Raji (cell line): Measurements from ENCODE around the gene INTS1.

Experiments used
- POLR2A ChIP-seq: IDR thresholded peaks from 2 replicates; pipeline ENCODE4 v1.6.1; 2011; ENCODE audit warnings: low read depth, low read length, control low read depth; ENCODE audit not compliant: insufficient read depth

Gene INTS1

DNA sequence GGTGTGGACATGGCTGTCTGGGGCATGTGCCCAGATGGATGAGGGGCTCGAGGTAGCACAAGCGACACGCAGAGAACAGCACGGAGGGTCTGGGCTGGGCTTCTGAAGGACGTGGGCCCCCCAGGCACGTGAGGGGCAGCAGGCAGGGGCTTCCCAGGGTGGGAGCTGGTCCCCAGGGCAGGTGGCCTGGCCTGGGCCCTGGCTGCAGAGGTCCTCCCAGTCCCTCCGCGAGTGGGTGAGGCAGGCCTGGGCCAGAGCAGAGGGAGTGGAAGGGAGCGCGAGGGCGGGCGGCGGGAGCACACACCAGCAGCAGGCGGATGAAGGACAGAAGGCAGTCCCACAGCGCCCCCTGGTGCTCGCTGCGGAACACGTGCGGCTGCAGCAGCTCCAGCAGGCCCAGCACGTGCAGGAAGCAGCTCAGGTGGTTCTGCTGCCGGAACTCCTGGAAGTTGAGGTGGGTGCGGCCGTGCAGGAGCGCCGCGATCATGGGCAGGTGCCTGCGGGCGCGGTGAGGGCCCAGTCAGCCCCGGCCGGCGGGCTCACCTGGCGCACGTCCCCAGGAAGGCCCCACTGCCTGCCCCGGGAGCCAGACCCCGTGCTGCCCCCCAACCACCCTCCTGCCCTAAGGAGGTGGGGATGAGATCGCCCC is 30.2 kb downstream of the INTS1 start:
- TF ChIP-seq POLR2A: no peak

- TF ChIP-seq POLR2A: no peak
Observed at GRCh38 chr7:1470901-1471300, 33.3 kb downstream of the INTS1 start.

GRCh38 chr7:1468643-1469298 is 35.4 kb downstream of the INTS1 start:
- TF ChIP-seq POLR2A: no peak

DNA sequence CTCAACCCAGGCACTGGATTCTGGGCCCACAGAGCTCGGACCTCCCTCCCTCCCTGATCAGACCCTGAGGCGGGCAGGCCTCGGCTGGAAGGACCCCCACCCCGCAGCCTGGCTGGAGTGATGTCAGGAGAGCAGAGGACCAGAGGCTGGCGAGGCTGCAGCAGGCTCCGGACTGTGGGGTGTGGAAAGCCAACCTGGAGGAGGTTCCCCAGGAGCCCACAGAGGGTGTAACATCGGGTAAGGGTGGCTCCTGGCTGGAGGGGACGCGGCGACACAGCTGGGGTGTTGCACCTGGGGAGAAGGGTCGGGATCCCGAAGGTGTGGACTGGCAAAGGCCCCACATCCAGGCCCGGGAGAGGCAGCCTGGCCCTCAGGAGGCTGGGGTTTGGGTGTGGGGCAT is 36.0 kb downstream of the INTS1 start:
- no peak for TF ChIP-seq POLR2A

DNA sequence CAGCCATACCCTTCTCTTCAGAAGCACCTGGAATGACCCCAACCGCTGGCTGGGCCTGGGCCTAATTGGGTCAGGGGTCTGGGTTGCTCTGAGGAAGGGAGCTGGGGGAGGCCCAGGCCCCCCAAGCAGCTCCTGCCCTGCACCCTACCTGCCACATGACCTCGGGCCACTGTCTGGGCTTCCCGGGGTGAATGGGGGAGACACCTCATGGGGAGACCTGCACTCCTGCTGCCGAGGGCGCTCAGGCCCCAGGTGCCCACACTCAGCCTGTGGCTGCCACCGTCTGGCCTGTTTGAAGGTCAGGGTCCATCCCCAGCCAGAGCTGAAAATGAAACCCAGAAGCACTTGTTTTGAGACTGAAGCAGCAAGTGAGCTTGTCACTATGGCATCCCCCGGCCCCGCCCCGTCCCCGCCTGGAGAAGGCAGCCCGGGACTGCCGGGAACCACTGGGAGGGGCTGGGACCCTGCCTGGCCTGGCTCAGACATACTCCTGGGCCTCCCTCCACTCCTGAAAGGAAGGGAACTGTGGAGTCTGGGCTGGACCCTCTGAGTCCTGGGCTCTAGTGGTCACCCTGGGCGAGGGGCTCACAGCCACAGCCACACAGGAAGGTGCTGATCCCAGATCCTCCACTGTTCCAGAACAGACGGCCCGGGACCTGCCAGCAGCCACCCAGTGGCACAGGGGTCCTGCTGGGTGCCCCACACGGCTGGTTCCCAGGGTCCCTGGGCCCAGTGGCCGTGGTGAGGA is 37.5 kb downstream of the INTS1 start:
- no peak for TF ChIP-seq POLR2A

DNA sequence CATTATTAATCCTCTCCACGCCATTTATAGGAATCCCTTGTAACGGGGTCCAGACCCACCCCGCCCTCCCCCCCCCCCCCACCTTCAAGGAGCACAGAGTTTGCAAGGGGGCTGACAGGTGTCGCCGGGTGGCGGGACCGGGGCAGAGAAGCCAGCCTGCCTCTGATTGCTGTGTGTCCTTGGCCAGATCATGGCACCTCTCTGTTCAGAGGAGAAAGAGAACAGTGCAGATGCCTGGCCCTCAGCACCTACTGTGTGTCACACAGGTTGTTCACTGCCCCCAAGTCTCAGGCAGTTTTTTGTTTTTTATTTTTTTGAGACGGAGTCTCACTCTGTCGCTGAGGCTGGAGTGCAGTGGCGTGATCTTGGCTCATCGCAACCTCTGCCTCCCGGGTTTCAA is 39.5 kb downstream of the INTS1 start:
- TF ChIP-seq POLR2A: no peak

DNA sequence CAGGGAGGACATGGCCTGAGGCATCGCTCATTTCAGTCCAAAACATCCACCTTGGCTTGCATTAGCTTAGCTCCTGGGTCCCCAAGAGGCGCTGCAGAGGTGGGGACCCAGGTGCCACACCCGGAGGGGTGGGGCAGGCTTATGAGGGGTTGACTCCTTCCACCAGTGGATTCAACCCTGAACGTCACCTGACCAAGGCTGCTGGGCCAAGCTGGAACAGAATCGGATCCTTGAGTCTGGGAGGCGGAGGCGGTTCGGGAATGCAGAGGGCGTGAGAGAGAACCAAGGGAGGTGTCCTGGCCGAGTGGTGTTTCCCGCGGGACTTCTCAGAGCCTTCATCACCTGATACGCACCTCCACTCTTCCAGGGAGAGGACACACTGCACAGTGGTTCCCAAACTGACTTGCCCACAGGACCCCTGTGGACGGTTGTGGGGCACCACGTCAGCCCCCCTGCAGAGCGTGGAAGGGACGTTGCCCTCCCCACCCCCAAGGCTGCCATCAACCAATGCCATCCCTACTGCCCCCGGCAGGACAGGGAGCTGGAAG is 40.4 kb downstream of the INTS1 start:
- TF ChIP-seq POLR2A: no peak

DNA sequence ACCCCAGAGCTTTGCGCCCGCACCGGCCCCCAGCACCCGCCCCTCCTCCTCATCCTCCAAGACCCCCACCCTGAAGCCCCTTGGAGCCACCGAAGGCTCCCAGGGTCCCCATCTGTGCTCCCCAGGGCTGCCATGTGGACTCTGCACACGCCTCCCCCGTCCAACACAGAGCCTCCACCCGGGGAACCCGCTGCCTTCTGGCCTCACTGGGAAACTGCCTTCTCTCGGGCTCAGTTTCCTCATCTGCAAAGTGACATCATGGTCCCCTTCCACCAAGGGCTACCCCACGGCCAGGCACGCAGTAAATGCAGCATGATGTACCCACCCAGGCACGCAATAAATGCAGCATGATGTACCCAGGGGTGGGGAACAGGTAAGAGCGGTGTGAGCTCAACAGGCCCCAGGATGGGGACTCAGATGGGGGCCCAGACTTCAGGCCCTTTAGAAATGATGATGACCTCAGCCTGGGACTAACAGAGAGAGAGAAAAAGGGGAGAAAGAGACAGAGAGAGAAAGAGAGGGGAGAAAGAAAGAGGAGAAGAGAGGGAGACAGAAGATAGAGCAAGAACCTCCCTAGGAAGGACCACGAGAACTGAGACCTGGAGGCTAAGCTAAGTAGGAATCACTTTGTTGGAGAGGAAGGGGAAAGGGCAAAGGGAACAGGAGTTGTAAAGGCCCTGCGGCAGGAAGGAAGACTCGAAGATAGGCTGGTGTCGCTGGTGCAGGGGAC is 42.4 kb downstream of the INTS1 start:
- TF ChIP-seq POLR2A: no peak

GRCh38 chr7:1460821-1461645 is 43.2 kb downstream of the INTS1 start:
- no peak for TF ChIP-seq POLR2A

DNA sequence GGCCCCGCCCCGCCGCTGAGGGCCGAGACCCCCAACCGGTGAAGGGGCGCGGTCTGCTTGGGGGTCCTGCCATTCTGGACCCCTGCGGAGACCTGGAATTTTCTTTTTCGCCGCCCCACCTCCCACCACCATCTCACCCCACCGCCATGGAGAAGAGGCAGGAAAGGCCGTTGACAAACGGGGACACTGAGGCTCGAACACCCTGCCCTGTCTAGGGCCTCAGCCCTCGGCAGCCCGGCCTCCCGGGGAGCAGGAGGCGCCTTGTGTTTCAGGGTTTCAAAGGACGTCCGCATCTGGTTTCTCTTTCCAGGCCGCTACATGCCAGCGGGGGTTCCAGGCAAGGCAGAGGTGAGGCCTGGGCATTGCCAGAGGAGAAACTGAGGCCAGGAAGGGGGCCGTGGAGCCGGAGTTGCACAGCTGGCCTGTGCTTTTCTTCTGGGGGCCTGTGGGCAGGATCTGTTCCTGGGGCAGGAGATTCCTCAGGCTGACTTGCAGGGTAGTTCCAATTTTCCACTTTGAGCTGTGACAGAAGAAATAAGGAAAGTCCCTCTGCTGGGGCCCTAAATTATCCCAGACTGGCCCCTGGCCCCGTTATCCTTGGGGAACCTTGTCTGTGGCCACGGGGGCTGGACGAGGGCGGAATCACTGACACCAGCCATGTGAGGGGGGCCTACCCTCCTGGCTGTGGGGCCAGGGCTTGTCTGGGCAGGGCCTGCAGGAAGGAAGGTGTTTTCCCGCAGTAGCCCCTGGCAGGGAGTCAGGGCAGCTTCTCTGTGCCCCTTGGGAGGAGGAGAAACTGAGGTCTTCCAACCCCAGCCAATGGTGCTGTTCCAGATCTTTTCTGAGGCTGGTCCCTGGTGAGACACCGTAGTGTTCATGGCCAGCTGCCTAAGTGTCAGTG is 44.0 kb downstream of the INTS1 start:
- TF ChIP-seq POLR2A: no peak

DNA sequence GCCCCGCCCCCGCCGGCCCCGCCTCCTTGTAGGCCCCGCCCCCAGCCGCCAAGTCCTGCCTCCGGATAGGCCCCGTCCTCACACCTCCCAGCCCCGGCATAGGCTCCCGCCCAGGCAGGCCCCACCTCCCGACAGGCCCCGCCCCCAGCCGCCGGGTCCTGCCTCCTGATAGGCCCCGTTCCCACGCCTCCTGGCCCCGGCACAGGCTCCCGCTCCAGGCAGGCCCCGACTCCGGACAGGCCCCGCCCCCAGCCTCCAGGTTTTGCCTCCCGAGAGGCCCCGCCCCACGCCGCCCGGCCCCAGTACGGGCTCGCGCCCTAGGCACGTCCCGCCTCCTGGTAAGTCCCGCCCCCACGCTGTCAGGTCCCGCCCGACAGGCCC is 44.7 kb downstream of the INTS1 start:
- no peak for TF ChIP-seq POLR2A

DNA sequence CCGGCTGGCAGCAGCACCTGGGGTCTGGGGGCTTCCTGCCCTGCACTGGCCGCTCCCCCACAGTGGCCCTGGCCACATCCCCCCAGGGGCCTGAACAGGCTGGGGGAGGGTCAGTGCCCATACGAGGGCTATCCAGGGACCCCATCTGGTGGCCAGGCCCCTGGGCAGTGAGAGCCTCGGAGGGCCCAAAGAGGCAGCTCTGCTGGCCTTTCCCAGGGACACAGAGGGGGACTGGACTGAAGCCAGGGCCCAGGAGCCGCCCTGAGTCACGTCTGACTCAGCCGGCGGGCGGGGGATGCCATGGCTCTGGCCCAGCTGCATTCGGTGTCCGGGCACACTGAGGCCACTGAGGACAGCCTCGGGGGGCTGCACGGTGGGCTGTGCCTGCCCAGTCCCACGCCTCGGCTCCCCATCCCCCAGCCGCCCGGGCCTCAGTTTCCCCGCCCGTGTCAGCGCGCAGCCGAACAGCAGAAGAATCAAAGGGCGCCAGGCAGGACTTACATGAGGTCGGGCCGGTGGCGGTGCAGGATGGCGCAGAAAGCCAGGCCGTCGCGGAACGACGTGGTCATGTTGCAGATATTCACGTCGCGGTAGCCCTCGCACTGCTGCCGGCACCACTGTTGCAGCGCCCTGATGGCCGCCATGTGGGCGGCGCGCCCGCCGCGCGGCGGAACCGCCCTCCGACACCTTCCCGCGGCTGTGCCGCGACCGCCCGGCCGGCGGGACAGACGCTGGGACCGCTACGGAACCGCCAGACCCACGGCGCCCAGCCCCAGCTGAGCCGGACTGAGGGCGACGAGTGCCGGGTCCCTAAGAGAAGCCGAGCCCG is 45.3 kb downstream of the INTS1 start, which contains the start of gene MICALL2:
MICALL2 (minus strand) TSS at position 788 of the 829 bp plus-strand sequence; CDS start at position 644, 144 bp downstream.
- TF ChIP-seq POLR2A: no peak
